Stimulated activated CD8-positive, alpha-beta memory T cell treated with anti-CD3 and anti-CD28 coated beads, Interleukin-7, amount 100 ng/mL, for 4 hours (primary cell): ENCODE results near the gene TYMP.
"Not testable (repeated sequence)": the region's sequence is repeated elsewhere in the genome, so short reads cannot be mapped to it uniquely, and the experiment has no call there.

Source experiments
- DNase-seq, 2 donors: peaks; one replicate each; pipeline ENCODE4 v3.0.0-alpha.2; 2020; ENCODE audit warnings: low read depth in 2 of 2

The TYMP gene

GRCh38 chr22:50540381-50540780, 10.6 kb upstream of the TYMP start:
- no peak for DNase-seq

- DNase-seq: no peak
Measured at GRCh38 chr22:50537765-50538164, 8.0 kb upstream of the TYMP start.

GRCh38 chr22:50536226-50536625, 6.4 kb upstream of the TYMP start:
- no peak for DNase-seq

GRCh38 chr22:50535113-50535512, 5.3 kb upstream of the TYMP start:
- DNase-seq: no peak

GRCh38 chr22:50533856-50534711, 4.3 kb upstream of the TYMP start:
- DNase-seq: not testable (repeated sequence)

- DNase-seq: no peak
Measured at GRCh38 chr22:50532824-50533796, 3.3 kb upstream of the TYMP start.

- no peak for DNase-seq
Measured at GRCh38 chr22:50531962-50532674, 2.3 kb upstream of the TYMP start.

GRCh38 chr22:50531546-50531961, 1.7 kb upstream of the TYMP start:
- peak; percentile 56 to 68 for DNase-seq

- DNase-seq: peak; percentile 74 to 79
Measured at GRCh38 chr22:50530877-50531545, 1.2 kb upstream of the TYMP start.

- DNase-seq: no peak
Measured at GRCh38 chr22:50530580-50530876, 716 bp upstream of the TYMP start.

GRCh38 chr22:50529416-50529896, 356 bp downstream of the TYMP start:
- no peak for DNase-seq

GRCh38 chr22:50528682-50529415, 963 bp downstream of the TYMP start:
- no peak for DNase-seq

GRCh38 chr22:50527921-50528681, 1.7 kb downstream of the TYMP start:
- no peak for DNase-seq

GRCh38 chr22:50526834-50527801, 2.7 kb downstream of the TYMP start:
- DNase-seq: no peak

- DNase-seq: peak; percentile 72 to 79
Measured at GRCh38 chr22:50526108-50526833, 3.5 kb downstream of the TYMP start.

GRCh38 chr22:50525858-50526107, 4.0 kb downstream of the TYMP start:
- DNase-seq: no peak

- DNase-seq: peak; percentile 95 to 98
Measured at GRCh38 chr22:50525104-50525857, 4.5 kb downstream of the TYMP start, which contains the start of gene SCO2. TSS of gene SCO2 (minus strand) at chr22:50525598. CDS start at chr22:50524411, 1,187 bp downstream.
